SK-N-SH (cell line): ENCODE data around the gene ENTR1.

Experiments used
- CTCF ChIP-seq: fragments of 200-600 bp; sonication (generic); IDR thresholded peaks from 2 replicates; pipeline ENCODE4 v1.6.1; 2017; ENCODE audit warnings: antibody characterized with exemption, mild to moderate bottlenecking, moderate library complexity
- FOSL2 ChIP-seq: IDR thresholded peaks from 2 replicates; pipeline ENCODE4 v1.4.0; 2012; ENCODE audit warnings: low read depth, mild to moderate bottlenecking, moderate library complexity, borderline replicate concordance
- GATA2 ChIP-seq: sonication (generic); formaldehyde crosslinking; IDR thresholded peaks from 2 replicates; pipeline ENCODE4 v1.5.0; 2020; ENCODE audit warnings: mild to moderate bottlenecking, missing genetic modification reagents
- IRF3 ChIP-seq: fragments of 150-350 bp; IDR thresholded peaks from 2 replicates; pipeline ENCODE4 v1.6.1; 2016; ENCODE audit warnings: mild to moderate bottlenecking, low read depth, low read length
- MAX ChIP-seq: IDR thresholded peaks from 2 replicates; pipeline ENCODE4 v1.4.0; 2012; ENCODE audit warnings: low read depth
- POLR2AphosphoS5 ChIP-seq: IDR thresholded peaks from 2 replicates; pipeline ENCODE4 v1.6.1; 2012; ENCODE audit warnings: low read depth, low read length
- RAD21 ChIP-seq: IDR thresholded peaks from 2 replicates; pipeline ENCODE4 v1.6.1; 2012; ENCODE audit warnings: mild to moderate bottlenecking, low read length
- RFX5 ChIP-seq: IDR thresholded peaks from 2 replicates; pipeline ENCODE4 v1.6.1; 2012; ENCODE audit warnings: mild to moderate bottlenecking, improper control_type of control experiment, low read length
- USF2 ChIP-seq: fragments of 150-350 bp; IDR thresholded peaks from 2 replicates; pipeline ENCODE4 v1.6.1; 2017; ENCODE audit warnings: antibody characterized with exemption, low read length, low read depth, borderline replicate concordance

- TF ChIP-seq FOSL2, result no peak
- no peak for TF ChIP-seq USF2
- TF ChIP-seq CTCF, result no peak
- no peak for TF ChIP-seq GATA2 (CRISPR knock-in tag)
- TF ChIP-seq POLR2AphosphoS5, result no peak
- TF ChIP-seq MAX, result no peak
- no peak for TF ChIP-seq RFX5
- no peak for TF ChIP-seq IRF3
- no peak for TF ChIP-seq RAD21
Observed at GRCh38 chr9:136404801-136405136, 5.6 kb downstream of the ENTR1 start.
